Caco-2 (cell line): ENCODE results near the gene CHD1L. TPM values are rescaled to one million over a fixed set of nuclear protein-coding genes. Genes with fewer than 3 reads are reported as not detected.

Experiments used
- BruUV-seq: library from RNA; stranded (reverse); fragments of 400-500 nt; replicated peaks from 2 replicates; lab custom pipeline; 2021; lab: Mats Ljungman, UMichigan
- CTCF ChIA-PET: fragments of 300-600 bp; sonication (Branson Sonifier 250); formaldehyde crosslinking; loops from one replicate; lab custom pipeline; 2022; ENCODE audit warnings: antibody characterized with exemption; lab: Charles Lee
- POLR2A ChIA-PET: fragments of 300-600 bp; sonication (Branson Sonifier 250); formaldehyde crosslinking; loops from one replicate; lab custom pipeline; 2022; ENCODE audit warnings: antibody characterized with exemption; lab: Charles Lee
- DNase-seq, 2 experiments: peaks; one replicate each; pipeline versions ENCODE4 v3.0.0 to v3.0.0-alpha.2; 2020 to 2022
- H3K27me3 ChIP-seq: replicated peaks from 2 replicates; pipeline ENCODE4 v1.6.0; 2011; ENCODE audit warnings: low read length; ENCODE audit not compliant: control insufficient read depth, insufficient read depth
- H3K36me3 ChIP-seq: 2 replicates; pipeline ENCODE4 v1.5.1; 2011; ENCODE audit warnings: low read length; ENCODE audit not compliant: control insufficient read depth, insufficient read depth
- H3K4me1 ChIP-seq: fragments of 250-450 bp; sonication (Bioruptor Pico); 2 replicates; pipeline ENCODE4 v1.5.1; 2020; ENCODE audit warnings: mild to moderate bottlenecking
- H3K4me3 ChIP-seq: 2 replicates; pipeline ENCODE4 v1.5.1; 2011; ENCODE audit warnings: low read depth, mild to moderate bottlenecking, control low read depth, low read length
- H3K9me3 ChIP-seq: fragments of 250-450 bp; sonication (Bioruptor Pico); 2 replicates; pipeline ENCODE4 v1.5.1; 2020; ENCODE audit warnings: mild to moderate bottlenecking, moderate library complexity
- H3K27ac Mint-ChIP-seq: one replicate; pipeline ENCODE4 v1.8.0; 2022; ENCODE audit warnings: mixed read lengths; ENCODE audit not compliant: unreplicated experiment
- H3K27me3 Mint-ChIP-seq: one replicate; pipeline ENCODE4 v1.8.0; 2022; ENCODE audit warnings: mixed read lengths; ENCODE audit not compliant: insufficient read depth, unreplicated experiment
- H3K36me3 Mint-ChIP-seq: one replicate; pipeline ENCODE4 v1.8.0; 2022; ENCODE audit warnings: mild to moderate bottlenecking, mixed read lengths; ENCODE audit not compliant: insufficient read depth, unreplicated experiment
- H3K4me1 Mint-ChIP-seq: one replicate; pipeline ENCODE4 v1.8.0; 2022; ENCODE audit warnings: low read depth, mixed read lengths; ENCODE audit not compliant: unreplicated experiment
- H3K4me3 Mint-ChIP-seq: one replicate; pipeline ENCODE4 v1.8.0; 2022; ENCODE audit warnings: mild to moderate bottlenecking, moderate library complexity, mixed read lengths; ENCODE audit not compliant: unreplicated experiment
- H3K9me3 Mint-ChIP-seq: one replicate; pipeline ENCODE4 v1.8.0; 2022; ENCODE audit warnings: mixed read lengths; ENCODE audit not compliant: unreplicated experiment
- intact Hi-C: fragments of 100-400 bp; cut with micrococcal nuclease; formaldehyde crosslinking; loops from one replicate; pipeline ENCODE4 v1.10.0; 2022; ENCODE audit not compliant: unreplicated experiment
- total RNA-seq: library from RNA; stranded (reverse); gene quantifications from 2 replicates; pipeline ENCODE4 v1.2.3, GENCODE V29; 2022
- TF ChIP-seq, protein P1 (sequence below), 2 experiments: fragments of 200-600 bp in 1 of 2; IDR thresholded peaks; 1 replicate in 1 of 2; 2 replicates in 1 of 2; pipeline versions ENCODE4 v1.5.1 to v1.8.0; 2011 to 2022; ENCODE audit warnings: antibody characterized with exemption in 1 of 2, control low read depth in 1 of 2, inconsistent platforms in 1 of 2, low read depth in 1 of 2, low read length in 1 of 2, mild to moderate bottlenecking in 1 of 2, moderate library complexity in 1 of 2; ENCODE audit not compliant: insufficient read depth in 1 of 2, severe bottlenecking in 1 of 2, unreplicated experiment in 1 of 2

The CHD1L gene
- total RNA-seq, 1 experiment from 2014 or later: 56.2 TPM

DNA sequence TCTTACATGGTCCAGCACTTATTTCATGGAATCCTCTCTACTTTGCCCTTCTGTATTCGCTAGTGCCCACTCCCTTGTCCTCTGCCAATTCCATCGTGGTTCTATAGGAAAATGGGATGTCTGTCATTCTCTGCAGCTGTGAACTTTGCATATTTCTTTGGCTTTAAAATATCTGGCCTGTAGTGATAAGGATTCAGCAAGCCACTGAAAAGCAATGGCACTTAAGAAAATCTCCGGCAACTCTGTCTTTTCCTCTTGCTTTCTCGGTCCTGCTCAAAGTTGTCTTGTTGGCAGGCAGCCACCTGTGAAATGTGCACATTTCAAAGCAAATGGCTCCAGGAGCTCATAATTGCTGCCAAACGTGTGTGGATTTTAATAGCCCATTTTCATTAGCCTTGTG lies 91.8 kb downstream of the CHD1L start:
- no TSS peak for BruUV-seq
- Histone ChIP-seq H3K9me3 (no peaks in the 10 kb centered on the region), H3K4me1 (no peaks in the 10 kb centered on the region), H3K27me3 (no peaks in the 10 kb centered on the region), H3K4me3 (no peak overlapping the region), H3K36me3 (no peaks in the 10 kb centered on the region)
- TF ChIP-seq, protein P1, sequence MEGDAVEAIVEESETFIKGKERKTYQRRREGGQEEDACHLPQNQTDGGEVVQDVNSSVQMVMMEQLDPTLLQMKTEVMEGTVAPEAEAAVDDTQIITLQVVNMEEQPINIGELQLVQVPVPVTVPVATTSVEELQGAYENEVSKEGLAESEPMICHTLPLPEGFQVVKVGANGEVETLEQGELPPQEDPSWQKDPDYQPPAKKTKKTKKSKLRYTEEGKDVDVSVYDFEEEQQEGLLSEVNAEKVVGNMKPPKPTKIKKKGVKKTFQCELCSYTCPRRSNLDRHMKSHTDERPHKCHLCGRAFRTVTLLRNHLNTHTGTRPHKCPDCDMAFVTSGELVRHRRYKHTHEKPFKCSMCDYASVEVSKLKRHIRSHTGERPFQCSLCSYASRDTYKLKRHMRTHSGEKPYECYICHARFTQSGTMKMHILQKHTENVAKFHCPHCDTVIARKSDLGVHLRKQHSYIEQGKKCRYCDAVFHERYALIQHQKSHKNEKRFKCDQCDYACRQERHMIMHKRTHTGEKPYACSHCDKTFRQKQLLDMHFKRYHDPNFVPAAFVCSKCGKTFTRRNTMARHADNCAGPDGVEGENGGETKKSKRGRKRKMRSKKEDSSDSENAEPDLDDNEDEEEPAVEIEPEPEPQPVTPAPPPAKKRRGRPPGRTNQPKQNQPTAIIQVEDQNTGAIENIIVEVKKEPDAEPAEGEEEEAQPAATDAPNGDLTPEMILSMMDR (IDR thresholded peaks at IDR 0.05; ENCODE audit: insufficient read depth in 1 of 2, low read depth in 1 of 2, low read length in 1 of 2, severe bottlenecking in 1 of 2, unreplicated experiment in 1 of 2): no peak
- H3K27ac Mint-ChIP-seq: no peak overlapping the region
- ChIA-PET CTCF (no interaction called here), POLR2A (no interaction called here)
- H3K27me3 Mint-ChIP-seq: peaks cover 14% of the 10 kb centered on the region
- no peaks in the 10 kb centered on the region for H3K36me3 Mint-ChIP-seq
- intact Hi-C loops: no loop called here
- no peaks in the 10 kb centered on the region for H3K9me3 Mint-ChIP-seq
- no peaks in the 10 kb centered on the region for H3K4me1 Mint-ChIP-seq
- H3K4me3 Mint-ChIP-seq: no peak overlapping the region
- DNase-seq: no peak

DNA sequence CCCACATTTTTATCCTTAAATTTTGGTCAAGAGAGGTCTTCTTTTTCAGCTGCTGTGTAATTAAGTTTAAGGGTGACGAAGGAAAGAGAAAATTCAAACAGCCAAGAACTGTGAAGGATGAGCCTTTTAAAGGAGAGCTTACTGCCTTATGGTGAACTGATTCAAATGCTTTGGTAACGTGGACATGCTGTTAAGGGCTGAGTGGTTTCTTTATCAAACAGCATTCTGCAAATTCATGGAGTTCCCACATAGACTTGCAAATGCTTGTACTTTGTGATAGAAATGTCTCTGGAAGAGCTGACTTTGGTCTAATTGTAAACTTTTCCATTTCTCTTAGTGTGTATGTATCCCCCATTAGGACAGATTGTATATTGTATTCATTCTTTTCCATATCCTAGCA lies 93.8 kb downstream of the CHD1L start:
- Histone ChIP-seq H3K4me1 (peaks cover under 1% of the 10 kb centered on the region), H3K36me3 (no peaks in the 10 kb centered on the region), H3K4me3 (no peak overlapping the region), H3K27me3 (no peaks in the 10 kb centered on the region), H3K9me3 (no peaks in the 10 kb centered on the region)
- no peaks in the 10 kb centered on the region for H3K9me3 Mint-ChIP-seq
- CTCF ChIA-PET: no interaction called here
- H3K27me3 Mint-ChIP-seq: peaks cover 14% of the 10 kb centered on the region
- DNase-seq: no peak
- peaks cover 5% of the 10 kb centered on the region for H3K4me1 Mint-ChIP-seq
- TF ChIP-seq, protein P1 (IDR thresholded peaks at IDR 0.05; ENCODE audit: insufficient read depth in 1 of 2, low read depth in 1 of 2, low read length in 1 of 2, severe bottlenecking in 1 of 2, unreplicated experiment in 1 of 2): no peak
- no peaks in the 10 kb centered on the region for H3K36me3 Mint-ChIP-seq
- intact Hi-C loops: no loop called here
- POLR2A ChIA-PET: no interaction called here
- no peak overlapping the region for H3K4me3 Mint-ChIP-seq
- H3K27ac Mint-ChIP-seq: no peak overlapping the region
- no TSS peak for BruUV-seq

DNA sequence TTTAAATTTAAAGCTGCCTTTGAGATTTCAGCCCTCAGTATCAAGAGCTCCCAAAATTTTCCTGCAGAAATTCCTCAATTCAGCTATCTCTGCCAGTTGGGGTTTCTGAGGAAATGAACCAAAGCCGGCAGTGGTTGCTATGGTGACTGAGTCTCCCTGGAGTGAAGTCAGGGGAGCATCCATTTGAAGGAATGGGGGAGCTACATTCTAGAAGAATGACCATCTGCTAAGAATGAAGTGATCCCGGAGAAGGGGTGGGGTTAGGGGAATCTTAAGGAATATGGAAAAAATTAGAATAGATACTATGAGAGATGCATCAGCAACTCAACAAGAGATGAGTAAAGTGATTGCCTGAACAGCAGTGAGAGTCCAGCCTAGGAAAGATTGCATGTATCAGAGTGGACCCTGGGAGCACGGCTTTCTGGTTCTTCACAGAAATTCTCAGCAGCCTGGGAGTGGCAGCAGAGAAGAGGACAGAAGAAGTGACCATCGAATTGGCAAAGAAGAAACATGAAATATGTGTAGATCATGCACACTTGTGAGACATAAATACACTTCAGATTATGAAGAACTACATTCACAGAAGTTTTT lies 94.7 kb downstream of the CHD1L start:
- no peaks in the 10 kb centered on the region for H3K9me3 ChIP-seq

More for the DNA sequence above, 94.7 kb downstream of the CHD1L start:
- Mint-ChIP-seq H3K9me3 (no peaks in the 10 kb centered on the region), H3K27me3 (peaks cover 14% of the 10 kb centered on the region), H3K4me1 (peaks cover 13% of the 10 kb centered on the region), H3K36me3 (no peaks in the 10 kb centered on the region), H3K4me3 (no peak overlapping the region), H3K27ac (no peak overlapping the region)
- DNase-seq: no peak
- intact Hi-C loops: no loop called here
- Histone ChIP-seq H3K4me3 (no peak overlapping the region), H3K4me1 (peaks cover 9% of the 10 kb centered on the region), H3K27me3 (no peaks in the 10 kb centered on the region), H3K36me3 (no peaks in the 10 kb centered on the region)
- BruUV-seq: no TSS peak
- TF ChIP-seq, protein P1 (IDR thresholded peaks at IDR 0.05; ENCODE audit: insufficient read depth in 1 of 2, low read depth in 1 of 2, low read length in 1 of 2, severe bottlenecking in 1 of 2, unreplicated experiment in 1 of 2): no peak
- ChIA-PET CTCF (no interaction called here), POLR2A (no interaction called here)
